WERI-Rb-1 (cell line): ENCODE measurements around the gene MAMDC2.
"Not testable (repeated sequence)": the region's sequence is repeated elsewhere in the genome, so short reads cannot be mapped to it uniquely, and the experiment has no call there.

Experiments used
- DNase-seq: peaks from one replicate; pipeline ENCODE4 v3.0.0-alpha.2; 2020
- H3K27ac ChIP-seq: fragments of 250-450 bp; sonication (Bioruptor Pico); 2 replicates; pipeline ENCODE4 v1.5.1; 2020; ENCODE audit warnings: mild to moderate bottlenecking, moderate library complexity
- H3K27me3 ChIP-seq: fragments of 250-450 bp; sonication (Bioruptor Pico); 2 replicates; pipeline ENCODE4 v1.5.1; 2021; ENCODE audit warnings: mild to moderate bottlenecking, low read depth, moderate library complexity; ENCODE audit not compliant: insufficient read depth, severe bottlenecking
- H3K36me3 ChIP-seq: fragments of 250-450 bp; sonication (Bioruptor Pico); 2 replicates; pipeline ENCODE4 v1.5.1; 2020; ENCODE audit warnings: mild to moderate bottlenecking, moderate library complexity
- H3K4me3 ChIP-seq: 2 replicates; pipeline ENCODE4 v1.5.1; 2011; ENCODE audit warnings: low read depth, mild to moderate bottlenecking, control low read depth, low read length
- H3K9me3 ChIP-seq: fragments of 250-450 bp; sonication (Bioruptor Pico); 2 replicates; pipeline ENCODE4 v1.5.1; 2021; ENCODE audit warnings: mild to moderate bottlenecking, moderate library complexity; ENCODE audit not compliant: severe bottlenecking
- CTCF ChIP-seq: IDR thresholded peaks from 2 replicates; pipeline ENCODE4 v1.5.1; 2011; ENCODE audit warnings: low read depth, mild to moderate bottlenecking, control low read depth, inconsistent platforms, low read length

MAMDC2 gene

GRCh38 chr9:70170151-70170790, 126.6 kb downstream of the MAMDC2 start:
- Histone ChIP-seq H3K4me3 (no peak overlapping the region), H3K9me3 (no peaks in the 10 kb centered on the region), H3K27me3 (no peaks in the 10 kb centered on the region), H3K27ac (no peak overlapping the region), H3K36me3 (no peaks in the 10 kb centered on the region)
- no peak for DNase-seq
- TF ChIP-seq CTCF, result no peak

- Histone ChIP-seq H3K27ac (no peak overlapping the region), H3K27me3 (no peaks in the 10 kb centered on the region), H3K9me3 (no peaks in the 10 kb centered on the region), H3K36me3 (no peaks in the 10 kb centered on the region), H3K4me3 (no peak overlapping the region)
- no peak for DNase-seq
- TF ChIP-seq CTCF, result no peak
Observed at GRCh38 chr9:70172532-70172931, 128.9 kb downstream of the MAMDC2 start.

GRCh38 chr9:70177121-70177520, 133.5 kb downstream of the MAMDC2 start:
- no peak for TF ChIP-seq CTCF
- DNase-seq, result no peak
- H3K4me3 ChIP-seq, result no peak overlapping the region
- no peaks in the 10 kb centered on the region for H3K36me3 ChIP-seq
- no peak overlapping the region for H3K27ac ChIP-seq
- no peaks in the 10 kb centered on the region for H3K27me3 ChIP-seq
- no peaks in the 10 kb centered on the region for H3K9me3 ChIP-seq

GRCh38 chr9:70192707-70193106, 149.1 kb downstream of the MAMDC2 start:
- TF ChIP-seq CTCF, result no peak
- Histone ChIP-seq H3K27me3 (no peaks in the 10 kb centered on the region), H3K27ac (no peak overlapping the region), H3K36me3 (no peaks in the 10 kb centered on the region), H3K4me3 (no peak overlapping the region), H3K9me3 (no peaks in the 10 kb centered on the region)
- no peak for DNase-seq

- Histone ChIP-seq H3K9me3 (no peaks in the 10 kb centered on the region), H3K27me3 (no peaks in the 10 kb centered on the region), H3K27ac (no peak overlapping the region), H3K4me3 (no peak overlapping the region), H3K36me3 (no peaks in the 10 kb centered on the region)
- TF ChIP-seq CTCF, result no peak
- DNase-seq, result no peak
Observed at GRCh38 chr9:70195456-70195855, 151.8 kb downstream of the MAMDC2 start.

- Histone ChIP-seq H3K36me3 (no peaks in the 10 kb centered on the region), H3K4me3 (no peak overlapping the region), H3K9me3 (no peaks in the 10 kb centered on the region), H3K27me3 (no peaks in the 10 kb centered on the region), H3K27ac (no peak overlapping the region)
- DNase-seq, result no peak
- no peak for TF ChIP-seq CTCF
Observed at GRCh38 chr9:70197216-70198044, 153.8 kb downstream of the MAMDC2 start.

GRCh38 chr9:70204743-70205142, 161.1 kb downstream of the MAMDC2 start:
- H3K9me3 ChIP-seq, H3K4me3 ChIP-seq, H3K27me3 ChIP-seq, H3K36me3 ChIP-seq, DNase-seq, H3K27ac ChIP-seq: not testable (repeated sequence)
